Karpas-422 (cell line): Measurements from ENCODE around the gene SLC6A7. TPM values are rescaled to one million over a fixed set of nuclear protein-coding genes. Genes with fewer than 3 reads are reported as not detected.

Experiments
- DNase-seq: peaks from one replicate; pipeline ENCODE4 v3.0.0-alpha.2; 2015
- H2AFZ ChIP-seq: fragments of 200-600 bp; sonication (generic); 2 replicates; pipeline ENCODE4 v1.6.1; 2014; ENCODE audit warnings: antibody characterized with exemption, low read length, mixed read lengths
- H3K27ac ChIP-seq: fragments of 200-600 bp; sonication (generic); 2 replicates; pipeline ENCODE4 v1.5.1; 2014; ENCODE audit warnings: mild to moderate bottlenecking, low read length, moderate library complexity
- H3K27me3 ChIP-seq: fragments of 200-600 bp; sonication (generic); 2 replicates; pipeline ENCODE4 v1.6.1; 2014; ENCODE audit warnings: low read length, mixed read lengths
- H3K36me3 ChIP-seq: fragments of 200-600 bp; sonication (generic); 2 replicates; pipeline ENCODE4 v1.6.1; 2014; ENCODE audit warnings: low read length, mixed read lengths; ENCODE audit not compliant: insufficient read depth
- H3K4me1 ChIP-seq: fragments of 200-600 bp; sonication (generic); 2 replicates; pipeline ENCODE4 v1.6.1; 2014; ENCODE audit warnings: mild to moderate bottlenecking, low read length, mixed read lengths
- H3K4me2 ChIP-seq: fragments of 200-600 bp; sonication (generic); 2 replicates; pipeline ENCODE4 v1.6.1; 2014; ENCODE audit warnings: low read length, low read depth, mild to moderate bottlenecking; ENCODE audit not compliant: poor library complexity, severe bottlenecking
- H3K4me3 ChIP-seq: fragments of 200-600 bp; sonication (generic); 2 replicates; pipeline ENCODE4 v1.5.1; 2014; ENCODE audit warnings: mild to moderate bottlenecking, antibody characterized with exemption, low read length, mixed read lengths
- H3K79me2 ChIP-seq: fragments of 200-600 bp; sonication (generic); 2 replicates; pipeline ENCODE4 v1.6.1; 2014; ENCODE audit warnings: mild to moderate bottlenecking, low read length, mixed read lengths
- H3K9ac ChIP-seq: fragments of 200-600 bp; sonication (generic); 2 replicates; pipeline ENCODE4 v1.6.0; 2014; ENCODE audit warnings: low read length
- H3K9me2 ChIP-seq: fragments of 200-600 bp; sonication (generic), shearing (Covaris generic); replicated peaks from 2 replicates; pipeline ENCODE4 v1.6.0; 2014; ENCODE audit warnings: mild to moderate bottlenecking, low read length, moderate library complexity; ENCODE audit not compliant: insufficient read depth
- H3K9me3 ChIP-seq: fragments of 300-700, 200-600 bp; sonication (generic); 2 replicates; pipeline ENCODE4 v1.6.1; 2014; ENCODE audit warnings: low read length, mixed read lengths
- H4K20me1 ChIP-seq: fragments of 200-600 bp; sonication (generic); 2 replicates; pipeline ENCODE4 v1.6.1; 2014; ENCODE audit warnings: mild to moderate bottlenecking, antibody characterized with exemption, low read length, low read depth; ENCODE audit not compliant: insufficient read depth
- total RNA-seq: library from RNA; depleted of rRNA; stranded (reverse); fragments of >200 nt; shearing (Covaris generic); gene quantifications from 2 replicates; pipeline ENCODE4 v1.2.3, GENCODE V29; 2014; ENCODE audit warnings: low replicate concordance

The SLC6A7 gene
- total RNA-seq, 1 experiment from 2014 or later = not detected

DNA sequence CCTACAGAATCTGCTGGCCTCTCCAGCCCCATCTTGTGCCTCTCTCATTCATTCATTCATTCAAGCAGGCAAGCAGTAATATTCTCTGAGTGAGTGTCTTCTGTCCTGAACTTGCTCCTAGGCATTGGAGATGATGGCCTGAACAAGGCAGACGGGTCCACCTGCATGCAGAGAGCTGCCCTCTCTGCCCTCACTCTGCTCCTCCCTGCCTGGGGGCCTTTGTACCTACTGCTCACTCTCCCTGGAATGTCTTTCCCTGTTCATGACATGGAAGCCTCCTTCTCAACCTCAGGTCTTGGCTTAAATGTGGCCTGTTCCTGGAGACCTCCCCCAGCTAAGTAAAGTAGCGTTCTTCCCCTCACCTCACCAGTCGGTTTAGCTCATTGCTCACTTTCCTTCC, 16.7 kb upstream of the SLC6A7 start:
- H3K9me3 ChIP-seq = no peaks in the 10 kb centered on the region
- no peaks in the 10 kb centered on the region for H3K4me1 ChIP-seq

GRCh38 chr5:150174285-150174684, 15.6 kb upstream of the SLC6A7 start:
- Histone ChIP-seq H3K9ac (no peak overlapping the region), H3K27me3 (no peaks in the 10 kb centered on the region), H4K20me1 (0 out of 2 replicates have a peak, but pooled peaks cover 4% of the 10 kb centered on the region), H3K9me3 (no peaks in the 10 kb centered on the region), H3K36me3 (no peaks in the 10 kb centered on the region), H3K9me2 (no peaks in the 10 kb centered on the region), H3K79me2 (no peaks in the 10 kb centered on the region), H3K4me2 (no peak overlapping the region), H3K4me1 (no peaks in the 10 kb centered on the region), H3K27ac (no peak overlapping the region), H2AFZ (no peak overlapping the region), H3K4me3 (no peak overlapping the region)
- DNase-seq = no peak

More for the DNA sequence above, 16.7 kb upstream of the SLC6A7 start:
- H2AFZ ChIP-seq = no peak overlapping the region
- H3K27ac ChIP-seq = no peak overlapping the region
- no peak overlapping the region for H3K4me2 ChIP-seq
- no peak for DNase-seq
- H3K36me3 ChIP-seq = no peaks in the 10 kb centered on the region
- no peaks in the 10 kb centered on the region for H3K27me3 ChIP-seq
- no peaks in the 10 kb centered on the region for H3K79me2 ChIP-seq
- 0 out of 2 replicates have a peak, but pooled peaks cover 4% of the 10 kb centered on the region for H4K20me1 ChIP-seq
- no peak overlapping the region for H3K9ac ChIP-seq
- no peak overlapping the region for H3K4me3 ChIP-seq
- H3K9me2 ChIP-seq = no peaks in the 10 kb centered on the region

- Histone ChIP-seq H3K4me3 (no peak overlapping the region), H3K9me3 (no peaks in the 10 kb centered on the region), H3K79me2 (no peaks in the 10 kb centered on the region), H3K9ac (no peak overlapping the region), H3K4me2 (no peak overlapping the region), H3K27ac (no peak overlapping the region), H4K20me1 (0 out of 2 replicates have a peak, but pooled peaks cover 4% of the 10 kb centered on the region), H3K9me2 (no peaks in the 10 kb centered on the region), H2AFZ (no peak overlapping the region), H3K27me3 (no peaks in the 10 kb centered on the region), H3K4me1 (no peaks in the 10 kb centered on the region), H3K36me3 (no peaks in the 10 kb centered on the region)
- no peak for DNase-seq
These were observed 14.8 kb upstream of the SLC6A7 start for GRCh38 chr5:150175076-150175475.

DNA sequence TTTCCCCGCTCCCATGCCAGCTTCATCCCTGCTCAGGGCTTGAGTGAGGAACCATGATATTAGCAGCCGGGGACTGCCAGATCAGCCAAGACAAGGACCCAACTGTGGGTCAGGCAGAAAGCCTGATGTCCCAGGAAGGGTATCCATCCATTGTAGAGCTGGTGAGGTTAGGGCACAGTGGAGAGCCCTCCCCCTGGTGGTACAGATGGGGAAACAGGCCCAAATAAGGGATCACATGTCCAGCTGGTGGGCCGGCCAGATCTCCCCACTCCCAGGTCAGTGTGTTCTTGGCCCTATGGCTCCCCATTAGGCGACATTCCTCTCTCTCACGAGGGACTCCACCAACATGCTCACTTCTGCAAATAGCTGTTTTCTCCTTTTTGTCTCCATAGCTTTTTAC, 14.3 kb upstream of the SLC6A7 start:
- no peak overlapping the region for H3K4me2 ChIP-seq
- no peak overlapping the region for H3K27ac ChIP-seq
- no peaks in the 10 kb centered on the region for H3K27me3 ChIP-seq
- peak; percentile 73 for DNase-seq
- H3K4me1 ChIP-seq = no peaks in the 10 kb centered on the region
- H3K9me2 ChIP-seq = no peaks in the 10 kb centered on the region
- H3K9me3 ChIP-seq = no peaks in the 10 kb centered on the region
- no peaks in the 10 kb centered on the region for H3K36me3 ChIP-seq
- H3K4me3 ChIP-seq = no peak overlapping the region
- H4K20me1 ChIP-seq = 0 out of 2 replicates have a peak, but pooled peaks cover 4% of the 10 kb centered on the region
- H3K9ac ChIP-seq = no peak overlapping the region
- no peaks in the 10 kb centered on the region for H3K79me2 ChIP-seq
- H2AFZ ChIP-seq = no peak overlapping the region

- 0 out of 2 replicates have a peak, but pooled peaks cover 4% of the 10 kb centered on the region for H4K20me1 ChIP-seq
- no peak overlapping the region for H3K4me2 ChIP-seq
- no peak overlapping the region for H3K4me3 ChIP-seq
- no peak for DNase-seq
- no peak overlapping the region for H2AFZ ChIP-seq
- H3K27me3 ChIP-seq = no peaks in the 10 kb centered on the region
- no peak overlapping the region for H3K27ac ChIP-seq
- H3K79me2 ChIP-seq = no peaks in the 10 kb centered on the region
- no peak overlapping the region for H3K9ac ChIP-seq
- H3K9me2 ChIP-seq = no peaks in the 10 kb centered on the region
- no peaks in the 10 kb centered on the region for H3K9me3 ChIP-seq
- H3K36me3 ChIP-seq = no peaks in the 10 kb centered on the region
- no peaks in the 10 kb centered on the region for H3K4me1 ChIP-seq
These were observed 13.0 kb upstream of the SLC6A7 start for GRCh38 chr5:150176745-150177477.

GRCh38 chr5:150177721-150178120, 12.1 kb upstream of the SLC6A7 start:
- no peaks in the 10 kb centered on the region for H3K9me3 ChIP-seq
- H3K36me3 ChIP-seq = no peaks in the 10 kb centered on the region
- no peaks in the 10 kb centered on the region for H3K4me1 ChIP-seq
- no peak overlapping the region for H3K4me3 ChIP-seq
- no peak overlapping the region for H3K9ac ChIP-seq
- no peak for DNase-seq
- H4K20me1 ChIP-seq = 0 out of 2 replicates have a peak, but pooled peaks cover 4% of the 10 kb centered on the region
- no peak overlapping the region for H2AFZ ChIP-seq
- H3K27ac ChIP-seq = no peak overlapping the region
- H3K9me2 ChIP-seq = no peaks in the 10 kb centered on the region
- H3K79me2 ChIP-seq = no peaks in the 10 kb centered on the region
- H3K27me3 ChIP-seq = no peaks in the 10 kb centered on the region
- no peak overlapping the region for H3K4me2 ChIP-seq

GRCh38 chr5:150178262-150178661, 11.6 kb upstream of the SLC6A7 start:
- Histone ChIP-seq H3K4me3 (no peak overlapping the region), H3K9me2 (no peaks in the 10 kb centered on the region), H3K4me2 (no peak overlapping the region)

DNA sequence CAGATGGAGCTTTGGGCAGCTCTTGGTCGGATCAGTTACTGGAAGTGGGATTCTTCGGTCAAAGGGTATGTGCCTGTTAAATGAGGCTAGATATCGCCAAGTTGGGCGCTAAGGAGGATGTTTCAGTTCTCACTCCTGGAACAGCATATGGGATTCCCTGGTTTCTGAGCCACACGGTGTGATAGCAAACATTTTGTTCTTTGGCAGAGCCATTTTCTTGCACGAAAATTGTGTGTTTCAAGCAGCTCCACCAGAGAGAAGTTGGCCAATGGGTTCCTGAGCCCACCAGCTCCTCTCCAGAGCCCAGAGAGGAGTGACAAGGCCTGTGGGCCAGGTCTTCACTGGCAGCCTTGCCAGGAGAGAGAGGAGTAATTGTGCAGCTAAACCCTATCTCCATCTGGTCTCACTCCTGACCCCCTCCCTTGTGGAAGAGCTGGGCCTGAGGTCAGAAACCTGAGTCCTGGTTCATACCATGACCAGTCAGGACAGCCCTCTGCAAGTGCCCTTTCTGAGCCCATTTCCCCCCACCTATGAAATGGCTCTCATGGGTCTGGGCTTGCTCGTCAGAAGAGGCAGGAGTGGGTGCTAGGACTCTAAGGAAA, 10.7 kb upstream of the SLC6A7 start:
- Histone ChIP-seq H3K9ac (no peak overlapping the region), H3K9me2 (no peaks in the 10 kb centered on the region), H3K4me1 (no peaks in the 10 kb centered on the region), H2AFZ (no peak overlapping the region), H3K79me2 (no peaks in the 10 kb centered on the region), H3K27me3 (no peaks in the 10 kb centered on the region), H3K4me2 (no peak overlapping the region), H3K4me3 (no peak overlapping the region), H3K9me3 (no peaks in the 10 kb centered on the region), H4K20me1 (0 out of 2 replicates have a peak, but pooled peaks cover 4% of the 10 kb centered on the region), H3K36me3 (no peaks in the 10 kb centered on the region), H3K27ac (no peak overlapping the region)
- DNase-seq = no peak

More at GRCh38 chr5:150178262-150178661, 11.6 kb upstream of the SLC6A7 start:
- Histone ChIP-seq H3K27ac (no peak overlapping the region), H3K36me3 (no peaks in the 10 kb centered on the region), H3K4me1 (no peaks in the 10 kb centered on the region), H3K9ac (no peak overlapping the region), H3K27me3 (no peaks in the 10 kb centered on the region), H4K20me1 (0 out of 2 replicates have a peak, but pooled peaks cover 4% of the 10 kb centered on the region), H2AFZ (no peak overlapping the region), H3K79me2 (no peaks in the 10 kb centered on the region), H3K9me3 (no peaks in the 10 kb centered on the region)
- no peak for DNase-seq
